NCI-H82 treated with DMSO at 0.1 percent for 48 hours (cell line): ENCODE data around the gene MOB2.
"Not testable (repeated sequence)": the region's sequence is repeated elsewhere in the genome, so short reads cannot be mapped to it uniquely, and the experiment has no call there.

Experiments used
- DNase-seq: peaks from one replicate; lab custom pipeline; 2025; ENCODE audit not compliant: unreplicated experiment; lab: John Stamatoyannopoulos, UW

MOB2 gene

GRCh38 chr11:1518301-1518700 is 31.7 kb upstream of the MOB2 start:
- no peak for DNase-seq

GRCh38 chr11:1517117-1518005 is 30.8 kb upstream of the MOB2 start:
- DNase-seq = no peak

GRCh38 chr11:1516273-1517067 is 29.9 kb upstream of the MOB2 start:
- DNase-seq = no peak

GRCh38 chr11:1515082-1516060 is 28.8 kb upstream of the MOB2 start:
- no peak for DNase-seq

GRCh38 chr11:1514336-1515061 is 27.9 kb upstream of the MOB2 start:
- DNase-seq = no peak

- no peak for DNase-seq
Observed at GRCh38 chr11:1513326-1514296, 27.0 kb upstream of the MOB2 start.

- DNase-seq = peak; percentile 41
Observed at GRCh38 chr11:1512531-1513258, 26.1 kb upstream of the MOB2 start.

- DNase-seq = no peak
Observed at GRCh38 chr11:1511937-1512496, 25.4 kb upstream of the MOB2 start.

- no peak for DNase-seq
Observed at GRCh38 chr11:1510928-1511327, 24.3 kb upstream of the MOB2 start.

- not testable (repeated sequence) for DNase-seq
Observed at GRCh38 chr11:1510351-1510750, 23.8 kb upstream of the MOB2 start.

- DNase-seq = no peak
Observed at GRCh38 chr11:1509626-1510255, 23.2 kb upstream of the MOB2 start.

GRCh38 chr11:1508986-1509385 is 22.4 kb upstream of the MOB2 start:
- DNase-seq = no peak

- no peak for DNase-seq
Observed at GRCh38 chr11:1508491-1508891, 21.9 kb upstream of the MOB2 start.

- no peak for DNase-seq
Observed at GRCh38 chr11:1507381-1508140, 21.0 kb upstream of the MOB2 start.

GRCh38 chr11:1506981-1507380 is 20.4 kb upstream of the MOB2 start:
- no peak for DNase-seq

- DNase-seq = no peak
Observed at GRCh38 chr11:1505480-1505879, 18.9 kb upstream of the MOB2 start.
